Measurements from ENCODE around the gene RPS14. TPM values are rescaled to one million over a fixed set of nuclear protein-coding genes. Genes with fewer than 3 reads are reported as not detected.
A peak's percentile ranks its signal among the peaks of the same experiment; 100 is the strongest.
"Not testable (repeated sequence)": the region's sequence is repeated elsewhere in the genome, so short reads cannot be mapped to it uniquely, and the experiment has no call there.

Gene RPS14
- total RNA-seq, 2 experiments from 2014 or later, result 4,594 to 4,738 TPM

DNA sequence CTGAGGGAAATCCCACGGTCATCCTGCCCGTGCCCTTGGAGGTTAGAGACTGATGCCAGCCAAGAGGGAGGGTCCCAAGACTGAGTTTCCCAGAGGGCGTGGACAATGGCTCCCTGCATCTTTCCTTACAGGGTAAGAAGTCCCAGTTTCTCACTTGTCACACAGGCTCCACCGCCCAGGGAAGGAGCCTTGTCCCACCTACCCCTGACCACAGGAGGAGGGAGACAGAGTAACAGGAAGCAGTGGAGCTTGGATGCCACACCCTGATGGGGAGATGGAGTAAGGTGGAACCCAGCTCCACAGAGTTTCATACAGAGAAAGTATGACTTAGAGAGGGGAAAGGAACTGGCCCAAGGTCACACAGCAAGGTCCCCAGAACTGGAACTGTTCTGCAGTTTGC, 27.5 kb downstream of the RPS14 start:
- H3K4me3 Mint-ChIP-seq, result no peak overlapping the region
- H3K9me3 Mint-ChIP-seq, result no peaks in the 10 kb centered on the region
- DNase-seq, result no peak
- H3K36me3 Mint-ChIP-seq (ENCODE audit: low read depth), result no peaks in the 10 kb centered on the region
- H3K27ac Mint-ChIP-seq, result no peak overlapping the region
- CTCF ChIA-PET, result no interaction called here
- H3K4me1 Mint-ChIP-seq (ENCODE audit: low read depth), result no peaks in the 10 kb centered on the region
- H3K27me3 Mint-ChIP-seq (ENCODE audit: low read depth), result no peaks in the 10 kb centered on the region
- intact Hi-C loops (cut with micrococcal nuclease), result no loop called here

DNA sequence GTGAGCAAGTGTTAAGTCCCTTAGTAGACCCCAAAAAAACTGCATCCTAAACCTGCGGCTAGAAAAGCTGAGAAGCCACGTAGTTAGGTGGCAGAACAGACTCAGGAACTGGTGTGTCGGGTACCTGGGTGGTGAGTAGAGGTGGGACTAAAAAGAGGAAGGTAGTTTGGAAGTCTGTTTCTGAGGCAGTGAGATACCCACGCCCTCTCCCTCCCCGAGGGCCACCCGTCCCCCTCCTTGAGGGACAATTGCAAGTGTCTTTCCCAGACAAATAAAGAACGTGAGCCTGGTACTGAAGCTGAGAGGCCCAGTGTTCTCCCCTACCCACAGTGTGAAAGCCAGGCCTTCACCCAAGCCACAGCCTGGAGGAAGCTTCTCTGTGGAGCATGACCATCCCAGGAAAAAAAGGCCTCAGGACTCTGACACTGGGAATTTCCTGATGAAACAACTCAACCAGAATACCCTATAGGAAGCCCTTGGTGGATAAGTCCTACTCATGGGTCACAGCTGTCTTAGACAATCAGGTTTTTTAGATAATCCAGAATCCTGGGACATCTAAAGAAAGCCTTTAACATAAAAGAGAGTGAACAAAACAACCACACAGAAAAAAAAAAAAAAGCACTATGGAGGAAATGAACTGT, 29.8 kb downstream of the RPS14 start:
- intact Hi-C loops (cut with micrococcal nuclease), result no loop called here
- Mint-ChIP-seq H3K4me1 (ENCODE audit: low read depth) (no peaks in the 10 kb centered on the region), H3K9me3 (no peaks in the 10 kb centered on the region), H3K36me3 (ENCODE audit: low read depth) (no peaks in the 10 kb centered on the region), H3K4me3 (no peak overlapping the region), H3K27ac (no peak overlapping the region), H3K27me3 (ENCODE audit: low read depth) (no peaks in the 10 kb centered on the region)
- no peak for DNase-seq
- CTCF ChIA-PET, result interaction anchor here (0.6 to 0.7 kb wide), 2 partner anchors 9 to 138 kb away, joined by 3 to 6 read pairs; no protein-coding TSS in a partner anchor

DNA sequence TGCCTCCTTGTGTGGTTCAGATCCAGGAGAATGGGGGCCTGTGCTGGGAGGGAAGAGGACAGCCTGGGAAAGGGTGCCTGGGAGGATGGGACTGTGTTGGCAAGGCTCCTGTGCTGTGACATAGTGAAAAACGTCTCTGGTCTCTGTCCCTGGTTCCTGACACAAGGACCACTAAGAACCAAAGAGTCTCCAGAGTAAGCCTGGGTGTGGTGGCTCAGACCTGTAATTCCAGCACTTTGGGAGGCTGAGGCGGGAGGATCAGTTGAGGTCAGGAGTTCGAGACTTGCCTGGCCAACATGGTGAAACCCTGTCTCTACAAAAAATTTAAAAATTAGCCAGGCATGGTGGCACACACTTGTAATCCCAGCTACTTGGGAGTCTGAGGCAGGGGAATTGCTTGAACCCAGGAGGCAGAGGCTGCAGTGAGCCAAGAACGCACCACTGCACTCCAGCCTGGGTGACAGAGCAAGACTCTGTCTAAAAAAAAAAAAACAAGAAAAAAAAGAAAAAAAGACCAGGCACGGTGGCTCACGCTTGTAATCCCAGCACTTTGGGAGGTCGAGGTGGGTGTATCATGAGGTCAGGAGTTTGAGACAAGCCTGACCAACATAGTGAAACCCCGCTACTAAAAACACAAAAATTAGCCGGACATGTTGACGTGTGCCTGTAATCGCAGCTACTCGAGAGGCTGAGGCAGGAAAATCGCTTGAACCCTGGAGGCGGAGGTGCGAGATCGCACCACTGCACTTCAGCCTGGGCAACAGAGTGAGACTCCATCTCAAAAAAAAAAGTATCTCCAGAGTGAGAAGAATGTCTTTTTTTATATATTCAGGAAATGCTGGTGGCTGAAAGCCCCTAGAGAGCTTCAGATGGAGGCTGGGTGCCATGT, 35.4 kb downstream of the RPS14 start:
- Mint-ChIP-seq H3K36me3 (ENCODE audit: low read depth) (peaks cover 11% of the 10 kb centered on the region), H3K4me1 (ENCODE audit: low read depth) (peaks cover 32% of the 10 kb centered on the region), H3K27ac (peak overlapping the region; percentile 98)
- intact Hi-C loops (cut with micrococcal nuclease), result loop anchor here (2.0 to 5.0 kb wide), 6 partner anchors 368 to 1067 kb away; partner anchors contain the start of genes GRPEL2, IRGM, SLC26A2 and TNIP1
- not testable (repeated sequence) for H3K9me3 Mint-ChIP-seq; DNase-seq; H3K4me3 Mint-ChIP-seq; H3K27me3 Mint-ChIP-seq (ENCODE audit: low read depth)
- CTCF ChIA-PET, result interaction anchor here (0.6 to 4.3 kb wide), 4 partner anchors 11 to 41 kb away, joined by 3 to 33 read pairs (median 4); no protein-coding TSS in a partner anchor

DNA sequence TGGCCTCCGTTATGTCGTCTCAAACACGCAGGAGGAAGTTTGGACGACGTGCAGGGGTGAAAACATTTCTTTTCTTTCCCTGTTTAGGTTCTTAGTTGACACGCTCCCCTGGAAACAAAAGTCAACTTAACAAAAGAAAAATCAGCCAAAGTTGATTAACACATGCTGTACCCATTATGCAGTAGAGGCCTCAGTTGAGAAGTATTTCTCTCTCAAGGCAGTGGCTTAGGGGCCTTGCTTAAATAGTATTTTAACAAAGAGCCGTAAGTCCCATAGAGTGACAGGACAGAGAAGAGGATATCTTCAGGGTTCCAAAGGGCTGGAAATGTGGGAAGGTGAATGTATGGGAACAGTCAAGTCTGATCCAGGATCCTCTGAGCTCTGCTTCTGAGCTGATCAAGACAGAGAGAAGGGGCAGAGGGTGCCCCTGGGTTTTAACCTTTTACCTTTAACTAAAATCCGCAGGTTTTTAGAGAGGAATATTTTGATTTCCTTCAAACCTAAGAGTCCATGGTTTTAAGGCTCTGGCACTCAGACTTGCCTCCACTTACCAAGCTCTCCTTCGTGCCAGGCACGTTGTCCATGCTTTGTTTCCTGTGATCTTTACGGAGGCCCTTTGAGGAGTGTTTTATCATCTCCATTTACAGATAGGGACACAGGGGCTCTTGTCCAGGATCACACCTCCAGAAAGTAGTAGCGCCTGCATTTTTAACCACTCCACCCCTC, 36.2 kb downstream of the RPS14 start:
- peaks cover 37% of the 10 kb centered on the region for H3K4me1 Mint-ChIP-seq (ENCODE audit: low read depth)
- CTCF ChIA-PET, result interaction anchor here (0.6 to 4.3 kb wide), 3 partner anchors 12 to 46 kb away, joined by 3 to 33 read pairs (median 4); no protein-coding TSS in a partner anchor

DNA sequence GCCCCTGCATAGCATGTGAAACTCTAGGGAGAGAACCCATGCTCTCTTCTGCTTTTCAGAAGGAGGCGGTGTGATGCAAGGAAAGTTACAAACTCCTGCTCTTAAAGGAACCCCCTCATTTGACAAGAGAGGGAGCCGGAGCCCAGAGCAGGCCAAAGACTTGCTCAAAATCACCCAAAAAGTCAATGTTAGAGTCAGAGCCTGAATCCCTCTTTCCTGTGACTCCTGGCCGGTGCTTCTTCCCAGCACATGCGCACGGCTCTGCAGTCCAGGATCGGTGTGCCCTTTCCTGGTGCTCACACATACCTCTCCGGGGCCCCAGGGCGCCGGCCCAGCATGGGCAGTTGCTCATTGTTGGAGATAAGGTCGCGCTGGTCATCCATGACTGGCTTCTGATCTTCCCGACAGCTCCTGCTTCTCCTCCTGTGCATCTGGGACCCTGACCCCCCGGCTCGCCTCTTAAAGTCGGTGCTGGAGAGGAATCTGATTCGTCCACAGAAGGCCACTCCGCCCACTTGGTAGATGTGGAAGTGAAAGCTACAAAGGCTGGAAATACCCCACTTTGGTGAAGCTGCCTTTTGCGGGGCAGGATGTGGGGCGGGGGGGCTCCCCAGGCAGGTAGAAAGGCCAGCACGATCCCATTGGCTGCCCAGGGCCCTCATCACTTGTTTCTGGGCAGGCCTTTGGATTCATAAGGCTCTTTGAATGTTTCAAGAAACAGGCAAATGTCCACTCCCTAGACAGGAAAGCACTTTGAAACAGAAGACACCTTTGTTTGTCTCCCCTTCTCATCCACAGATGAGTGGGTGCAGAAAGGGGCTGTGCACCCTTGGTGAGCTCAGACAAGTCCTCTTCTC, 37.0 kb downstream of the RPS14 start, which contains the start of gene CD74:
Gene CD74, minus strand, starts transcription at position 592 of the 857 bp plus-strand sequence. Its CDS starts 161 bp downstream, at position 431.
- intact Hi-C loops (cut with micrococcal nuclease), result loop anchor here (1.0 to 5.0 kb wide), 11 partner anchors 24 to 1065 kb away; partner anchors contain the start of genes GRPEL2, HMGXB3, IRGM and RBM22
- Mint-ChIP-seq H3K36me3 (ENCODE audit: low read depth) (peaks cover 16% of the 10 kb centered on the region), H3K9me3 (no peaks in the 10 kb centered on the region), H3K27ac (peak within 1 kb of the TSS; percentile 98), H3K4me3 (peak within 1 kb of the TSS; percentile 98), H3K4me1 (ENCODE audit: low read depth) (peaks cover 39% of the 10 kb centered on the region), H3K27me3 (ENCODE audit: low read depth) (no peaks in the 10 kb centered on the region)
- DNase-seq, result peak; percentile 98
- CTCF ChIA-PET, result interaction anchor here (0.6 to 4.3 kb wide), 4 partner anchors 13 to 47 kb away, joined by 3 to 33 read pairs (median 8); no protein-coding TSS in a partner anchor

More for the DNA sequence above, 36.2 kb downstream of the RPS14 start:
- intact Hi-C loops (cut with micrococcal nuclease), result loop anchor here (2.0 to 5.0 kb wide), 6 partner anchors 369 to 1066 kb away; partner anchors contain the start of genes GRPEL2, IRGM, SLC26A2 and TNIP1
- DNase-seq, result no peak
- Mint-ChIP-seq H3K9me3 (no peaks in the 10 kb centered on the region), H3K4me3 (peak overlapping the region; percentile 98), H3K27ac (peak overlapping the region; percentile 98), H3K27me3 (ENCODE audit: low read depth) (no peaks in the 10 kb centered on the region), H3K36me3 (ENCODE audit: low read depth) (peaks cover 14% of the 10 kb centered on the region)

DNA sequence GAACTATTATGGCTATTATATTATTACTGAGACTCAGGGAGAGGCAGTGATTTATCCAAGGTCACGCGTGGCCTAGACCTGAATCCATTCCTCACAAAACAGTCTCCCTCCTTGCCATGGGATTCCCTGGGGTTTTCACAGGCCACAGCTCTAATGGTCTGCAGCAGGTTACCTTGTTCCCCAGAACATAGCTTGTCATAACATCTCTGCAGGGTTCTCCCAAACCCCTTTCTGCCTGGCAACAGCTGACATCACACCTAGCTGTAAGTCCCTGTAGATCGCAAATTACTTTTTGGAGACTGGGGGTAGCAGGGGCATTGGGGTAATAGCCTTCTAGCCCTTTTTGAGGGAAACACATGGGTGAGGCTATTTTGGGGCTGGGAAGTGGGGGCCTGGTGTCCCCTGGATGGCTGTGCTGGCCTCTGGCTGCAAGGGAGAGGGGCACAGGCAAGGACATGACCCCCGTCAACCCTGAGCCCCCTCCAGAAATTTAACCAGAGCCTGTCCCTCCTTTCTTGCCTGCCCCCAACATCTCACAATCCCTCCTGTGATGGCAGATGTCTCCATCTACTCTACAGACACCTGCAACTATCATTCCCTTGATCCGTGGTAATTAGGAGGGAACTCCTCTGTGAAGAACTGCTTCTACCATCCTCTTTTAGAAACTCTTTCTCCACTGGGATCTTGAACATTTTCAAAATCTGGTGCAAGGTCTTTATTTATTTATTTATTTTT, 38.1 kb downstream of the RPS14 start:
- H3K27me3 Mint-ChIP-seq (ENCODE audit: low read depth), result no peaks in the 10 kb centered on the region
- intact Hi-C loops (cut with micrococcal nuclease), result loop anchor here (1.0 to 5.0 kb wide), 7 partner anchors 371 to 1359 kb away; partner anchors contain the start of genes G3BP1, GM2A, GRPEL2 and PPARGC1B
- H3K9me3 Mint-ChIP-seq, result no peaks in the 10 kb centered on the region
- peaks cover 22% of the 10 kb centered on the region for H3K36me3 Mint-ChIP-seq (ENCODE audit: low read depth)
- CTCF ChIA-PET, result interaction anchor here (1.1 to 4.3 kb wide), 5 partner anchors 13 to 46 kb away, joined by 3 to 33 read pairs (median 8); no protein-coding TSS in a partner anchor
- peaks cover 39% of the 10 kb centered on the region for H3K4me1 Mint-ChIP-seq (ENCODE audit: low read depth)
- peak; percentile 85 for DNase-seq
- peak overlapping the region; percentile 98 for H3K4me3 Mint-ChIP-seq
- peak overlapping the region; percentile 98 for H3K27ac Mint-ChIP-seq

DNA sequence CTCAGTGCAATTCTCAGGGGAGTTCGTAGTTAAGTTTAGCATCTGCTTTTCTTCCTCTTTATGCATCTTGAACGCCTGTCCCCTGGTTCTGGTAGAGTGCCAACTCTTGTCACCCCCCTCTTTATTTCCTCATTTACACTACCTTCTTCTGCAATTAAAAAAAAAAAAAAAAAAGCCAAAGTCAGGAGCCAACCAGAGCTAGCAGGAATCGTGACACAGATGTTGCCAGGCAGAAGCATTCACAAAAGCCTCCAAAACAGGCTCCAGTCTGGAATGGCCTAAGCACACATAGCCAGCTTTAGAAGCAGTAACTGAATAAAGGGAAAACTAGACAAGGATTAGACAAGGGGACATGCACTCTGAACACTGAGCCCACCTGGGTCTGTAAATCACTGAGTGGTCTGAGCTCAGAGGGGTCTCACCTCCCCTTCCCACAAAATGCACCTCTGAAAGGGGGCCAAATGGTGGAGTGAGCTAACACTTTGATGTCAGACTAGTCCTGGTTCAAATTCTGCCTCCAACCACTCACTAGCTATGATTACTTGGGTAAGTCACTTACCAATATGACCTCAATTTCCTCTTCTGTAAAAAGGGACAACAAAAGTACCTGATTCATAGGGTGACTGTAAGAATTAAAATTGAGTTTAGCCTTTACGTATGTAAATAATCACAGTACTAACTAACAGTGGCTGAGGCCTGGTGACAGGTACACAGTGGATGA, 38.9 kb downstream of the RPS14 start:
- intact Hi-C loops (cut with micrococcal nuclease), result loop anchor here (1.0 to 5.0 kb wide), 7 partner anchors 372 to 1360 kb away; partner anchors contain the start of genes G3BP1, GM2A, GRPEL2 and PPARGC1B
- H3K4me1 Mint-ChIP-seq (ENCODE audit: low read depth), result peaks cover 39% of the 10 kb centered on the region
- H3K4me3 Mint-ChIP-seq, result peak overlapping the region; percentile 98
- no peaks in the 10 kb centered on the region for H3K9me3 Mint-ChIP-seq
- peaks cover 24% of the 10 kb centered on the region for H3K36me3 Mint-ChIP-seq (ENCODE audit: low read depth)
- DNase-seq, result peak; percentile 64
- H3K27ac Mint-ChIP-seq, result peak overlapping the region; percentile 98
- no peaks in the 10 kb centered on the region for H3K27me3 Mint-ChIP-seq (ENCODE audit: low read depth)
- CTCF ChIA-PET, result interaction anchor here (1.1 to 4.3 kb wide), 6 partner anchors 9 to 46 kb away, joined by 3 to 33 read pairs (median 6); no protein-coding TSS in a partner anchor

DNA sequence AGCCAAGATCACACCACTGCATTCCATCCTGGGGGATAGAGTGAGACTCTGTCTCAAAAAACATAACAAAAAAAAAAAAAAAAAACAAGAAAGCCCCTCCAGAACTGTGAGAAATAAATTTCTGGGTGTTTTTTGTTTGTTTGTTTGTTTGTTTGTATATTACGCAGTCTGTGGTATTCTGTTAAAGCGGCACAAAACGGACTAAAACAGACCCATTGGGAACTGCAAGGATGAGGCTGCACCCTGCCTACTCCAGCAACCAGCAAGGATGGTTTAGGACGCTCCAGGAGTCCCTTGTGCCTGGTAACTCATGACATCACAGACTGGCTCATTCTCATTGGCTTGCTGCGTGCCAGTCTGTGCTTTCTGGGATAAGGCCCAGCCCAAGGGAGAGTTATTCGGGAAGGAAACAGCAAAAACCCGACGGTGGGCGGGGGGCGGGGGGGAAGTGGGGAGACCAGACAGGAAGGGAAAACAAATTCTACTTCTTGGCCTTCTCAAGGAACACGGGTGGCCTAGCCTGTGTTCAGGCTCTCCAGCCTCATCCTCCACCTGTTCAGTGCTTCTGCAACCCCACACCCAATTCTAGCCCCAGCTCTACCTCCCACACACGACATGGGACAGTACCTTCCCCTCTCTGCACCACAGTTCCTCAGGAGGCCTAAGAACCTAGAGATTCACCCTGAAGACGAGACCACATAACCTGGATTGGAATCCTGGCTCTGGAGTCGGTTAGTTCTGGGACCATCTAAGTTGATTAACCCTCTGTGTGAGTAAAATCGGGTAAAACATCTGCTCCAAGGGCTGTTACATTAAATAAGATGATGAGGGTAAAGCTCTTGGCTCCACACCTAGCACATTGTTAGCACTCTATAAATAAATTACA, 39.7 kb downstream of the RPS14 start:
- peak; percentile 70 for DNase-seq
- intact Hi-C loops (cut with micrococcal nuclease), result loop anchor here (2.0 to 5.0 kb wide), 6 partner anchors 372 to 1361 kb away; partner anchors contain the start of genes G3BP1, GM2A, GRPEL2 and PPARGC1B
- H3K36me3 Mint-ChIP-seq (ENCODE audit: low read depth), result peaks cover 24% of the 10 kb centered on the region
- no peaks in the 10 kb centered on the region for H3K9me3 Mint-ChIP-seq
- H3K27me3 Mint-ChIP-seq (ENCODE audit: low read depth), result no peaks in the 10 kb centered on the region
- peaks cover 39% of the 10 kb centered on the region for H3K4me1 Mint-ChIP-seq (ENCODE audit: low read depth)
- H3K27ac Mint-ChIP-seq, result peak overlapping the region; percentile 98
- H3K4me3 Mint-ChIP-seq, result peak overlapping the region; percentile 98
- CTCF ChIA-PET, result interaction anchor here (0.6 to 4.3 kb wide), 6 partner anchors 8 to 449 kb away, joined by 3 to 33 read pairs (median 6); partner anchors contain the start of gene SLC26A2

DNA sequence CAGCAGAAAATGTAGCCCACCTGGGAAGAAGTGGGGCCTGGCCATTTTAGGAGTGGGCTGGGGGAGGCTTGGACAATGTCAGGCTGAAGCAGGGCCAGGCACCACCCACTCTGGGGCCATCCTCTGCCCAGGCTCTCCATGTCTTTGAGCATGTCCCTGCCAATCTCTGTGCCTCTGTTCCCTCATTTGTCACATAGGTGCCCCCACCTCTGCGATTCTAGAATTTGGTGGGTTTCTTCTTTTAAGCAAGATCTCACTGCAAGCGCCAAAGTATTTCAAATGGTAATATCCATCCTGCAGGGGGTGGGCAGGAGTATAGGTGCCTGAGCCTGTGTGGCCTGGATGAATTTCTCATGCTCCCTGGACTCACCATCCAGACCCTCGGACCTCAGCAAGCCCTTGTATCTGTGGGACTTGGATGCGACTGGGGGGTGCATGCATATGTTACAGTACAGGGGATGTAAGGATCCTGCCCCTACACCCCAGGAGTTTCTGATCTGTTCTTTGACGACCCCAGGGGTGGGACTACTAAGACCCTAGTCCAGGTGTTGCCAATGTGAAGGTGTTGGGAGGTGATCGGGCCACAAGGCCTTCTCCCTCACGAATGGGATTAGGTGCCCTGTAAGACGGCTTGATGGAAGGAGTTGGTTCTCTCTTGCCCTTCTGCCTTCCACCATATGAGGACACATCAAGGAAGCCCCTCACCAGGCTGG, 41.2 kb downstream of the RPS14 start:
- H3K4me3 Mint-ChIP-seq, result no peak overlapping the region
- no peaks in the 10 kb centered on the region for H3K9me3 Mint-ChIP-seq
- intact Hi-C loops (cut with micrococcal nuclease), result no loop called here
- CTCF ChIA-PET, result no interaction called here
- DNase-seq, result no peak
- no peaks in the 10 kb centered on the region for H3K27me3 Mint-ChIP-seq (ENCODE audit: low read depth)
- H3K36me3 Mint-ChIP-seq (ENCODE audit: low read depth), result peaks cover 24% of the 10 kb centered on the region
- H3K4me1 Mint-ChIP-seq (ENCODE audit: low read depth), result peaks cover 34% of the 10 kb centered on the region
- H3K27ac Mint-ChIP-seq, result no peak overlapping the region

All from activated naive CD4-positive, alpha-beta T cell treated with anti-CD3 and anti-CD28 coated beads for 36 hours (primary cell).